Measurements from ENCODE around the gene RMI2. TPM values are rescaled to one million over a fixed set of nuclear protein-coding genes. Genes with fewer than 3 reads are reported as not detected.

Gene RMI2
- total and polyA plus RNA-seq, 2 of the 8 experiments (the other 6 are each of a cell fraction or from before 2014, with no cell fraction given): 58.2 to 96.0 TPM

GRCh38 chr16:11356573-11357331, 11.5 kb downstream of the RMI2 start (continued):
- TF ChIP-seq GABPA (IDR thresholded peaks at IDR 0.05; ENCODE audit: borderline replicate concordance, insufficient read depth, low read length): 0 out of 2 replicates have a peak, but pooled peaks have one; percentile 47
